Endothelial cell of coronary artery (primary cell): ENCODE results near the gene TYW3. TPM values are rescaled to one million over a fixed set of nuclear protein-coding genes. Genes with fewer than 3 reads are reported as not detected.

ENCODE experiments used
- total RNA-seq: library from RNA; depleted of rRNA; stranded (reverse); fragments of >200 nt; gene quantifications from 2 replicates; pipeline ENCODE4 v1.2.3, GENCODE V29; 2014

Gene TYW3, protein sequence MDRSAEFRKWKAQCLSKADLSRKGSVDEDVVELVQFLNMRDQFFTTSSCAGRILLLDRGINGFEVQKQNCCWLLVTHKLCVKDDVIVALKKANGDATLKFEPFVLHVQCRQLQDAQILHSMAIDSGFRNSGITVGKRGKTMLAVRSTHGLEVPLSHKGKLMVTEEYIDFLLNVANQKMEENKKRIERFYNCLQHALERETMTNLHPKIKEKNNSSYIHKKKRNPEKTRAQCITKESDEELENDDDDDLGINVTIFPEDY
- 17.0 and 19.5 TPM in 2 replicates for total RNA-seq

DNA sequence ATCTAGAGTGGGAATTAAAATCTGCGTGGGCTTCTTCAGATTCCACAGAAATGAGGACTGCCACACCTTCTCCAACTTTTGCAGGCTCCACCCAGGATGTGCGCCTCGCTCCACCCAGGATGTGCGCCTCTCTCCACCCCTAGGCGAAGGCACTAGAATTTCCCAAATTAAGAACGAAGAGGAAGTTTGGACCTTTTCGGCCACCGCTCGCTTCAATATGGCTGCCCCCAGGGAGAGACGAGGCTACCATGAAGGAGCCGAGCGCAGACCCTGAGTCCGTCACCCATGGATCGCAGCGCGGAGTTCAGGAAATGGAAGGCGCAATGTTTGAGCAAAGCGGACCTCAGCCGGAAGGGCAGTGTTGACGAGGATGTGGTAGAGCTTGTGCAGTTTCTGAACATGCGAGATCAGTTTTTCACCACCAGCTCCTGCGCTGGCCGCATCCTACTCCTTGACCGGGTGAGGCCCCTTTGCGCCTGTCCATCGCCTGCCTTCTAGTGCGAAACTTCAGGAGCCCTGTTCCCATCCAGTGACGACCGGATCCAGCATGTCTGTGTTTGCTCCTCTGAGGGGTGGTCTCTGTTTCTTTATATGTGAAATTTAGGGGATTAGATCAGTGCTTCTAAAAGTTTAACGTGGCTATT, at the start of gene TYW3, which contains the start of gene CRYZ:
Gene TYW3 (plus strand): TSS at position 193 of the 644 bp plus-strand sequence. CDS start 93 bp downstream, at position 286.
Gene CRYZ (minus strand): TSS at position 91 of the 644 bp plus-strand sequence. CDS start 8,229 bp downstream, outside the sequence.

Other genes with a start within 250 kb of the TYW3 start
- gene LRRC53, start 220.5 kb upstream of the TYW3 start, total RNA-seq: not detected in 2 replicates
- under 0.01 TPM in 1 of 2 replicates, not detected in the other for gene ERICH3, start 59.4 kb upstream of the TYW3 start, total RNA-seq
- 18.8 and 31.5 TPM in 2 replicates for gene CRYZ, start 102 bp upstream of the TYW3 start, total RNA-seq